Middle frontal gyrus (tissue), 1 donor: ENCODE data around the gene EFHD2.
"Not testable (repeated sequence)": the region's sequence is repeated elsewhere in the genome, so short reads cannot be mapped to it uniquely, and the experiment has no call there.

Experiments used
- DNase-seq: peaks from one replicate; pipeline ENCODE4 v3.0.0-alpha.2; 2015; ENCODE audit warnings: low spot score; ENCODE audit errors: extremely low spot score

The EFHD2 gene

DNA sequence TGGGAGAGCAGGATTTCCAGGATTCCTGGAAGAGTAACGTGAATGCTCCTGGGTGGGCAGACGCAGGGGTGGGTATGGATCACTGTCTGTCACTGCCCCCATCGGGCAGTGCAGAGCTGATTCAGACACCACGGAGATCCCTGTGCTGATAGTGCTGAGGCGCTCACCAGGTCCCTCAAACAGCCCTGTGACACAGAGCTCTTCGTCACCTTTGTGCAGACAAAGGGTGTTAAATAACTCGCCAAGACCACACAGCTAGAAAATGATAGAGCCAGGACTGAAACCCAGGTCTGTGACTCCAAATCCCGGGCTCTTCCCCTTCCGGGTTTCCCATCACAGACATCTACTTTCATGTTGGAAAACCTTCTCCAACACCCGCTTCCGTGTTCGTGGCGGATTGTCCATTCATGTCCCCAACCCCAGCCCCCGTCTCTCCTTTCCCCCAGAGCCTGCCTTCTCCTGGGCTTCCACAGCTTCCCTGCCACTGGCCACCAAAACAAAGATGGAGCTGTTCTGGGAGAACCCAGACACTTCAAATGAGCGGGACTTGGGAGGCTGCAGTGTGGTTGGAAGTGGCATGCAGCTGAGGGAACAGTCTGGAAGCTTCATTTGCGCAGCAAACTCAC, 2.6 kb downstream of the EFHD2 start:
- DNase-seq = no peak

DNA sequence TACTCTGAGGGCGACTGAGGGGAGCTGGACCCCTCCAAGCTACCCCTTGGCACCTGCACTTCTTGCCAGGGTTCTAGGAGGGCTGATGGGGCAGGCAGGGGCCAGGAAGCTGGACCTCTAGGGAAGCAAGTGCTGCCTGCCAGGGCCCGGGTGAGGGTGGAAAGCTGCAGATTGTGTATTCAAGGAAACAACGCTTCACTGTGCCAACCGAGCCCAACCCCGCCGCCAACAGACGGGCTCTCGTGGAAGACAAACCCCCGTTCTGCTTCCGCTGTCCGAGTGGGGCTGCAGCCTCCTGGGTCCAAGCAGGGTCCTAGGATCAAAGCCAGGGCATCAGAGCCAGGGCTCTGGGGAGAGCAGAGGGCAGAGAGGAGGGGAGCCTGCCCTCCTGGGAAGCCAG, 3.2 kb downstream of the EFHD2 start:
- DNase-seq = no peak

DNA sequence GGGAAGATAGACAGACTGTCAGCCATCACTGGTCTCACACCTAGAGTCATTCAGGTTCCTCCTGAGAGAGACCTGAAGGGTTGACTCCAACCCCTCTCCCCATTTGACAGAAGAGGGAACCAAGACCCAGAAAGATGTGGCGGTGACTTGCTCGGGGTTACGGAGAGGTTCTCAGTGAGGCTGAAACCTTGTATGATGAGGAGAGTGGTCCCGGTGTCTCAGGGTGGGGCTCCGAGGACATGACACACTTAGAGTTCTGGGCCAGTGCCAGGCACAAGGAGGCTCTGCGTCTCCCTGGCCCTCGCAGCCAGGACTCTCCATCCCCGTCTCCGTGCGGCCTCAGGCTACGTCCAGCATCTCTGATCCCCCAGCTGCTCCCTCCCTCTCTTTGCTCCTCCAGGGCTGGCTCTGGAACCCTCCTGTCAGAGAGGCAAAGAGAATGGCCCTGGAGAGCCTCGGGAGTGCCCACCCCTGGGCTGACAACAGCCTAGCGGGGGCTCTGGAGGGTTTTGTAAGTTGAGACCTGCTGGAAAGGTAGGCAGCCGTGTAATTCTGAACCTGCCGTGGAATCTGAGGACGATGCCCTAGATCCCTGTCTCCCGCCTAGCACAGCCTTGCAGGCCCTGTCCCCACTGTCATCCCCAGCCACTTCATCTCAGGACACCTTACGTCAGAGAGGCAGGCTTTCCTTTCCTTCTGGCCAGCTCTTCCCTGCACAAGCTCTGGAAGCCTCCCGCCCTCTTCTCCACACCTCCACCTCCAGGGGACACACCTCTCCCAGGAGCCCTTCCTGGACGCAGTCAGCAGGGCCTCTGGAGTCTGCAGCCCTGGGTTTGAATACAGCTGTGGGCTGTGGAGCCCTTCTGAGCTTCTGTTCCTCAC, 4.1 kb downstream of the EFHD2 start:
- DNase-seq = no peak

DNA sequence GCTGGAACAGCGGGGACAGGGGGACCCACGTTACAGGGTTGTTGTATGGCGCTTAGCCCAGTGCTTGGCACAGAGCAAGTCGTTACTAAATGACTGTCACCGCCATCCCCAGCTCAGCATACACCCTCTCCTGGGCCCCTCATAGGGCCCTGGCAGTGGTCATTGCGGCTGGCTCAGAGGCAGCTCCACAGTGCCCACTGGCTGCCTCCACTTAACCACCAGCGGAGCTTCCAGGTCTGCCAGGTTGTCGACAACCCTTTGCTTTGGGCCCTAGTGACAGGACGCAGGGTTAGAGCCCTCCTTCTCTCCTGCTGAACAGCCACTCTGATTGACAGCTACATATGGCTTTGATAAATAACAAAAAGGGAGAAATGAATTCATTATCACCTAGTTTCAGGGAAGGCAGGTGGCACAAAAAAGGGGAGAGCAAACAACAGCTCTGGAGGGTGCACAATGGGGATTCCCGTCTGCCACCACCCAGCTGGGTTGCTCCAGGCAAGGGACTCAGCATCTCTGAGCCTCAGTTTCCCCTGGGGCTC, 4.8 kb downstream of the EFHD2 start:
- DNase-seq = no peak

DNA sequence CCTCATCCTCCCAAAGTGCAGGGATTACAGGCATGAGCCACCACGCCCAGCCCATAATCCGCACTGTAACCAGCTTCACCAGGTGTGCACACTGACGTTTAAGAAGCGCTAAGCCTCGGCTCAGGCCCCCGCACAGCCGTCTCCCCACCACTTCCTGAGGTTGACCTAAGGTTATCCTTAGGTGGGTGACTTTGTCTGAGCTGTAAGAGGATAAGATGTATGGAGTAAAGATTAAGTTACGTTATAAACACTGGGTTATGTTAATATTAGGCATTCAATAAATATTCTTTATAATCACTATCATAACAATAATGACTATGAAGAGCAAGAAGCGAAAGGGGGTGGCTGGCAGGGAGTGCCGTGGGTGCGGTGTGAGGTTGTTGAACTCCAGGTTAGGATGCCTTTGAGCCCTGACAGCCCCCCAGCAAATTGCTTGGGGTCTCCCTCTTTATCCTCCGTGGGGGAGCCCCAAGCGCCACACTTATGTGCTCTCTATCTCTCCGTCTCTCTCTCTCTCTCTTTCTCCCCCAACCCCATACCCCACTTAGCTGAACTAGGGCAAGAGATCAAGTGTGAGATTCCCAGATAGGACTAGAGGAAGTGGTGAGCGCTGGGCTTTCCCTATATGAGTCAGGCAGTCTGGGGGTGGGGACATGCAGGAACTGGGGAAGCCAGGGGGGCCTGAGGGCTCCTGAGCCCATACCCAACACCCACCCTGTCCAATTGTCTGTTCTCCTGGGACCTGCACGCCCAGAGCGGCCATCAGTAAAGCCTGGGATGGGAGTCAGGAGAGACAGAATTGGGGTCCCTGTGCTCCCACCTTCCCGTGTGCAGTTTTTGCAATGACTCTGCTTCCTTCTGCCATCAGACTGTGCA, 7.6 kb downstream of the EFHD2 start:
- DNase-seq = no peak

DNA sequence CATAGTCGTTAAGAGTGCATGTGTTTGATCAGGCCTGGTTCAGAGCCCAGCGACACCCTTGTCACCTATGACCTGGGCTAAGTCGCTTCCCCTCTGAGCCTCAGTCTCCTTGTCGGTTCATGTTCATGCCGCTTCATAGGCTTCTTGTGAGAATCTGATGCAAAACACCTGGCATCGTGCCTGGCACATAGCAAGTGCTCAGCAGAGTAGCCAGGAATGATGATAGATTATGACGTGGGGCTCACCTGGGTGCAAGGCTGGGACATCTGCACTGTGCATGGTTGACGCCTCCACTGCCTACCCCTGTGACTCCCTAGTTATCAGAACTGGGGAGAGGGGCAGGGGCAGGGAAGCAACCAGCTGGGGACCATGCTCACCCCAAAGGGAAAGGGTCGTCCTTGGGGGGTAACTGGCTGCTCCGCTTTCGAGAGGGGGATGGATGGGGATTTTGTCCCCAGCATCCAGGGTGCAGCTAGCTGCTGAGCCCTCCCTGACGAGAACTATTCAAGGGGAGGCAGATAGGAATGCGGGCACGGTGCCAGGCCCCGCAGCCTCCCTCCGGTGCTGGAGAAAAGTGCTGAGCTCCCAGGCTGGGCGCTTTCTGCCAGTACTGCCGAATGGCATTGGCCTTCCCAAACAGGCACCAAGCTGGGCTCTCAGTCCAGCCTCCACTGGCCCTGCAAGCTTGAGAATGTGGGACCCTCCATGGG, 9.3 kb downstream of the EFHD2 start:
- DNase-seq = no peak

DNA sequence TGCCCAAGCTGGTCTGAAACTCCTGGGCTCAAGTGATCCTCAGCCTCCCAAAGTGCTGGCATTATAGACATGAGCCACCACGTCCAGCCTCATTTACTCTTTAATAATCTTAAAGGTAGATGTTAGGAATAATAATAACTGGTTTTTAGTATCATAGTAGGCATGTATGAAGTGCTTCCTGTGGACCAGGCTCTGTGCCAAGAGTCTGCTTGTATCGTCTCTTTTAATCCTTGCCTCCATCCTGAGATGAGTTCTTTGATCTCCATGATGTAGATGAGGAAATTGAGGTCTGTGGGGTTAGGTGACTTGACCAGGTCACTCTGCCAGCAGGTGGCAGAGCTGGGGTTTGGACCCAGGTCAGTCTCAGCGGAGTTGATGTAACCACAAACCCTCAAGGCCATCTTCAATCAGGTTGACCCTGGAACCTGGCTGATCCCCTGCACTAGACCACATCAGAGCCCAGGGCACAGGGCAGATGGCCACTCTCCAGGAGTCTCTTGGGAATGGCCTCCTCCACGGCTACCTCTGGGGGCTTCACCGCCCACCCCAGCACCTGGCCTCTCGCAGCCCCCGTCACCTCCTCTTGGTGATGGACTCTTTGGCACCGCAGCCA, 11.3 kb downstream of the EFHD2 start:
- DNase-seq = no peak

DNA sequence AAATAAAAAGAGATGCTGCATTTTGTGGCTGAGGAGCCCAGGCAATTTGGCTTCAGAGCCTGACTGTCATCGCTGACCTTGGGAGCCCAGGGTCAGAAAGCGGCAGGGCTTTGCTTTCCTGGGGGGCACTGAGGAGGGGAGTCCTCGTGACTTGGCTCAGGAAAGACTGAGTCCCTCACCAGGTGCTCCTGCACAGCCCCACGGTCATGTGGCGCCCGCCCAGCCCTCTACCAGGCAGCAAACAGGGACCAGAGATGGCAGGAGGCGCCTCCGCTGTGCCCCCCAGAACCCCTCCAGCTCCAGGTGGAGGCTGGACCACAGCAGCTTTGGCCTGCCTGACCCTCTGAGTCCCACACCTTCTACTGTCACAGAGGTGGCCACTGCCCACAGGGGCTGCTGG, 13.2 kb downstream of the EFHD2 start:
- DNase-seq = no peak

DNA sequence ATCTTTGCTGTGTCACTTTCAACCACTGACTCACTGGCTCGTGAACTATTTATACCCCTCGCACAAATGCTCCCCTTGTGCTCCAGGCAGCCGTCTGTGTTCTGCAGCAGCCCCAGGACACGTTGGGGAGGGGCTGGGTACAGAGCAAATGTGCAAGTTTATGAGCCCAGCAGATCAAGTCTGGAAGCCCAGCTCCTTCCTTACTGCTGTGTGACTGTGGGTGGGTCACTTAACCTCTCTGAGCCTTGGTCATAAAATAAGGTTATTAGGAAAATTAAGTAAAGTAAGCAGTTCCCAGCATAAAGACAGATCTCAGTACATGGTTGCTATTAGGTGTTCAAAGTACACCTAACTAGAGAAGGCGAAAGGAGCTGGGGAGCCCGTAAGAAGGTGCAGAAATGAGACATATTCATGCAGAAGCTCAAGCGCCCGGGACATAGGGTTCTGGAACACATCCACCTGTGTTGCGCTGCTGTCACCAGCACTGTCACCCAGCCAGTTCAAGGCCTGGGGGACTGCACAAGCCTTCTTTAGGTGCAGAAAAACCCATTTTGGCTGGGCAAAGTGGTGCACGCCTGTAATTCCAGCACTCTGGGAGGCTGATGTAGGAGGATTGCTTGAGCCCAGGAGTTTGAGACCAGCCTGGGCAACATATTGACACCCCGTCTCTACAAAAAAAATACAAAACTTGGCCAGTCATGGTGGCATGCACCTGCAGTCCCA, 13.8 kb downstream of the EFHD2 start:
- DNase-seq = no peak

DNA sequence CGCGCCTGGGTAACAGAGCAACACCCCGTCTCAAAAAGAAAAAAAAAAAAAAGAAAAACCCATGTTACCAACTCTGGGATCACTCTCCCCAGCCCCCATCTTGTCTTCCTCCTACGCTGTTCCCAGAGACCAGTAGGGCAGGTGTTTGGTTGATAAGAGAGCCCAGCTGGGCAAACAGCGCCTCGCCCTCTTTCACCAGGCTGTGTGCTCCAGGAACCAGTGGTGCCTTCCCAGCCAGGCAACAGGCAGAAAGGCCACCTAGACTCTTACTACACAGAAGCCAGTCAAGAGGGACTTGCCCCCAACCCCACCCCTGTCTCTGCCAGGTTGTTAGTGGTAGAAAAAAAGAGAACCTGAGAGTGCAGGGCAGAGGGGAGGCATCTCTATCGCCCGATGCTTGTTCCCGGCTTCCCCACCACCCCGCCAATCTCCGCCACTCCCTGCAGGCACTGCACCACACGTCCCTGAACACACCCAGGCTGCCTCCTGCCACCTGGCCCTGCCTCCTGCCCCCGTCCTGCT, 14.5 kb downstream of the EFHD2 start:
- no peak for DNase-seq

DNA sequence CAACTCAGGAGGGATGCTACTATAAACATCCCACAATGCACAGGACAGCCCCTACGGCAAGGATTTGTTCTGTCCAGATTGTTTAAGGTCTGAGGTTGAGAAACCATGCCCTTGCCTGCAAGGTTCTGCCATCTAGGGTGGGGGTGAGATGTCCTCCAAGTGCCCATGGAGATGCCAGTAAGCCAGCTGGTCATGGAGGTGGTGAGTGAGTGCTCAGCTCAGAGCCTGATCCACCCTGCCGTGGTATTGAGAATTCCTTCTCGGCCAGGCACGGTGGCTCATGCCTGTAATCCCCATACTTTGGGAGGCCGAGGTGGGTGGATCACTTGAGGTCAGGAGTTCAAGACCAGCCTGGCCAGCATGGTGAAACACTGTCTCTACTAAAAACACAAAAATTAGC, 15.3 kb downstream of the EFHD2 start:
- DNase-seq = no peak

DNA sequence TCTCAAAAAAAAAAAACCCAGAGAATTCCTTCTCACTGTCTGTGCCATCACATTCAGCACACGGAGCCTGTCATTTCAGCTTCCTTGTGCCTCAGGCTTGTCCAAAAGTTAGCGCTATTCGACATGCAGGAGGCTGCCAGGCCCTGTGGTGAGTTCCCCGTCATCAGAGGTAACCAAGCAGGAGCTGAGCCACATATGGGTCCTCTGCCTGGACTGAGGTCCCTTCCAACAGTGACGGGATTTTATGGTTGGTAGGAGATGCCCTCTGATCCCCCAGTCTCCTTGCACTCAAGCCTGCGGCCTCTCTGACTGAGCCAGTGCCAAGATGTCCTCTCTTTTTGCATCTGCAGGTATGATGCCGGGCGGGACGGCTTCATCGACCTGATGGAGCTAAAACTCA, 15.8 kb downstream of the EFHD2 start:
- DNase-seq = no peak

DNA sequence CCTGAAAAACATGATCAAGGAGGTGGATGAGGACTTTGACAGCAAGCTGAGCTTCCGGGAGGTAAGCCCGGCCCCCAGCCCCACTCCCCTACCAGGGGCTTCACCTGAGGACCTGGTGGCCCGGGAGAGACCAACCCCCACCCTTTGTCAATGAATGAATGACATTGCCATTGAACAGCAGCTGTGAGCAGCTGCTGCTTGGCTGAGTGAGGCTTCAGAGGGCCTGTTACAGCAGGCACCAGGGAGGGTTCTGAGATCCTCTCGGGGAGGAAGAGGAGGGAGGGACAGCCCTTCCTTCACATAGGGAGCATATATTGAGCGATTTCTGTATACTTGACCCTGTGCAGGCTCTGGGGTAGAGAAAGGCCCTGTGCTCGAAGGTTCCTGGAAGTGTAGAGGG, 16.3 kb downstream of the EFHD2 start:
- no peak for DNase-seq

DNA sequence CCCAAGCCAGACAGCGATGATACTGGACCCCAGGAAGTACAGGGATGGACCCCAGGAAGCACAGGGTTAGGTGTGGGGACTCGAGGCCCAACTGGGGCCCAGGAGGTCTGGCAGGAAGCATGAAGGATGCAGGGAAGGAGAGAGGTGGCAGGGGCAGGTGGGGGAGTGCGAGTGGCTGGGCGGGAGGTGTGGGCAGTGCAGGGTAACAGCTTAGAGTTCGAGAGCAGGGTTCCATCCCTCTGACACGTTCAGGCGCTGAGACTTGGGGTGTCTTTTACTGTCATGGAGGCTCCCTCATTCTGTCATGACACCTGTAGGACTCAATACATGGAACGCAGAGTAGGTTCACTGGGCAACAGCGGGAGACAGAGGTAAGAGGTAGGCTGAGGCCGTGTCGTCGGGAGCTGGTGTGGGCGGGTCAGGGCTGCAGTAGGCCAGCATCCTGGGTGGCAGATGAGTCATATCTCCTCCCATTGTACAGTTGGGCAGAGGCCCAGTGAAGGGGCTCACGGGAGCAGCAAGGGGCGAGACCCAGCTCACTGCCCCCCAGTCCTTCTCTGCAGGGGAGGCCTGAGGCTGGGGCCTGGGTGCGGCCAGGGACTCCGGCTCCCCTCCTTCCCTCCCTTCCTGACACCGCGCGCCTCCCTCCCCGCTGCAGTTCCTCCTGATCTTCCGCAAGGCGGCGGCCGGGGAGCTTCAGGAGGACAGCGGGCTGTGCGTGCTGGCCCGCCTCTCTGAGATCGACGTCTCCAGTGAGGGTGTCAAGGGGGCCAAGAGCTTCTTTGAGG, 17.0 kb downstream of the EFHD2 start:
- no peak for DNase-seq

DNA sequence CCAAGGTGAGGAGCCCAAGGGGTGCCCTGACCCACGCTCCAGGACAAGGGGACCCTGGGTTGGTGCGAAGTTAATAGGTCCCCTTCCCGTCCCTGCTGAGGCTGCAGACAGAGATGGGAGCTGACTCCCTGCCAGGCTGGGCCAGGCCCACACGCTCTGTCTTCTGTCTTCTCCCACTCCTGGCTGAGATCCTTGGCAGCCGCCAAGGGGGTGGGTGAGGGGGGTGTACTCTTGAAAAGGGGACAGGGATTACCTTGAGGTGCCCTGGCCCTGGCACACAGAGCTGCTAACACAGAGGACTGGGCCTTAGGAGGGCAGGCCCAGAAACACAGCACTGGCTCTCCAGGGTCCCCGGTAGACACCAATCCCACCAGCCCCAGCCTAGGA, 17.6 kb downstream of the EFHD2 start:
- no peak for DNase-seq

DNA sequence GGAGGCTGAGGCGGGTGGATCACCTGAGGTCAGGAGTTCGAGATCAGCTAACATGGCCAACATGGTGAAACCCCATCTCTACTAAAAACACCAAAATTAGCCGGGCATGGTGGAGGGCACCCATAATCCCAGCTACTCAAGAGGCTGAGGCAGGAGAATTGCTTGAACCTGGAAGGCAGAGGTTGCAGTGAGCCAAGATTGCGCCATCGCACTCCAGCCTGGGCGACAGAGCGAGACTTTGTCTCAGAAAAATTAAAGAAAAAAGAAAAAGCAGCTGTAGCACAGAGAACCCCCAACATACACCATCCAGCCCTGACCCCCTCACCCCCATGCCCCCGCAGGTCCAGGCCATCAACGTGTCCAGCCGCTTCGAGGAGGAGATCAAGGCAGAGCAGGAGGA, 18.6 kb downstream of the EFHD2 start:
- not testable (repeated sequence) for DNase-seq

DNA sequence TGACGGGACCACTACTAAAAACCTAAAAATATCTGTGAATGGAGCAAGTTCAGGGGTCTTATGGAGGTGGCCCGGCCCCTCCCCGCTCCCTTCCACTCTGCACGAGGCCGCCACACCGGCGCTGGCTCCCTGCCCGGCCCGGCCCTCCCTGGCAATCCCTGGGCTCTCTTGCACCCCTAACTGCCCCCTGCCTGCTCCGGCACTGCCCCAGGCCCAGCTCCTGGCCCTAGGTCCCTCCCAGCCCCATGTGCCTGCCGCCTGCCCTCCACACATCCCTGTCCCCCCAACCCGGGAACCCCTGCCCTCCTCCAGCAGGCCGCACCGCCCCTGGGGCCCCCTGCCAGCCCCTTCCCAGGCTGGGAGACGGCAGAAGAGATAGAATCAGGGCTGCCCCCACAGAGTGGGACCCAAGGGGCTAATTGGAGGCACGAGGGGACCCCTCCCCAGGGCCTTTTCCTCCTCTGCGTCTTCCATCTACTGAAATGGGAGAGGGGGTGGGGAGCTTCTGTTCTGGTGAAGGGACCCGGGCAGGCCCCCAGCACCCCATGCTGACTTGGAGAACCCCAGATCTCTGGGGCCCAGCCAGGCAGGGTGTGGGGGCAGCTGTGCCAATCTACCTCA, 19.2 kb downstream of the EFHD2 start:
- no peak for DNase-seq

DNA sequence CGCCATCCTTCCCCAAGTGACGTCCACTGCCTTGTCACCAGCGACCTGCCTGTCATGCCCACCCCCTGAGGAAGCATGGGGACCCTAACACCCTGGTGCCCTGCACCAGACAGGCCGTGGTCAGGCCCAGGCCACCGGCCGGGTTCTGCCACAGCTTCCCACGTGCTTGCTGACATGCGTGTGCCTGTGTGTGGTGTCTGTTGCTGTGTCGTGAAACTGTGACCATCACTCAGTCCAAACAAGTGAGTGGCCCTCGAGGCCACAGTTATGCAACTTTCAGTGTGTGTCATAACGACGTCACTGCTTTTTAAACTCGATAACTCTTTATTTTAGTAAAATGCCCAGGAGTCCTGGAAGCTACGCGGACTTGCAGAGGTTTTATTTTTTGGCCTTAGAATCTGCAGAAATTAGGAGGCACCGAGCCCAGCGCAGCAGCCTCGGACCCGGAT, 20.0 kb downstream of the EFHD2 start:
- no peak for DNase-seq
